Posterior cingulate gyrus (tissue), 11 donors: Measurements from ENCODE around the gene IFNW1.

ENCODE experiments used
- DNase-seq, 10 donors: peaks; one replicate each; pipeline versions ENCODE4 v3.0.0 to v3.0.0-alpha.2; 2020 to 2021; ENCODE audit warnings: mixed read lengths in 3 of 10
- intact Hi-C: fragments of 100-400 bp; cut with DNase I; formaldehyde crosslinking; loops from one replicate; pipeline ENCODE4 v1.15.1; 2023

The IFNW1 gene

DNA sequence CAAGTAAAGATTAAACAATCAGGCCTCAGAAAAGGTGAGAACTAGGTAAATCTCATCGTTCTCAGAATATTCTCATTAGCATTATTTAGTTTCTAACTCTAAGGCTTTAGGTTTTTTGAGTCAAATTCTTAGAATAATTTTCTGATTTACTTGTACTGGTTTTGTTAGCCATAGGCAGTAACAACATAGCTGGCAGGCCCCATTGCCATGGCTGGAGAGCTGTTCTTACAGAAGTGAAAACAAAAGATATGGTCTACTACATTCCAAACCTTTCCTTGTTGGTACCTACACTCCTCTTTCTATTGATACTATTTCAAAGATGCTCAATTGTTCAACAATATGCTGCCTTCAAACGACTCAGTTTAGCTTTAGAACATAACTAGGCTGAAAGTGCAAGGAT is 27.3 kb downstream of the IFNW1 start:
- intact Hi-C loops = loop anchor here (5.0 kb wide), 2 partner anchors 172 to 492 kb away; partner anchors contain the start of gene MLLT3
- no peak for DNase-seq

DNA sequence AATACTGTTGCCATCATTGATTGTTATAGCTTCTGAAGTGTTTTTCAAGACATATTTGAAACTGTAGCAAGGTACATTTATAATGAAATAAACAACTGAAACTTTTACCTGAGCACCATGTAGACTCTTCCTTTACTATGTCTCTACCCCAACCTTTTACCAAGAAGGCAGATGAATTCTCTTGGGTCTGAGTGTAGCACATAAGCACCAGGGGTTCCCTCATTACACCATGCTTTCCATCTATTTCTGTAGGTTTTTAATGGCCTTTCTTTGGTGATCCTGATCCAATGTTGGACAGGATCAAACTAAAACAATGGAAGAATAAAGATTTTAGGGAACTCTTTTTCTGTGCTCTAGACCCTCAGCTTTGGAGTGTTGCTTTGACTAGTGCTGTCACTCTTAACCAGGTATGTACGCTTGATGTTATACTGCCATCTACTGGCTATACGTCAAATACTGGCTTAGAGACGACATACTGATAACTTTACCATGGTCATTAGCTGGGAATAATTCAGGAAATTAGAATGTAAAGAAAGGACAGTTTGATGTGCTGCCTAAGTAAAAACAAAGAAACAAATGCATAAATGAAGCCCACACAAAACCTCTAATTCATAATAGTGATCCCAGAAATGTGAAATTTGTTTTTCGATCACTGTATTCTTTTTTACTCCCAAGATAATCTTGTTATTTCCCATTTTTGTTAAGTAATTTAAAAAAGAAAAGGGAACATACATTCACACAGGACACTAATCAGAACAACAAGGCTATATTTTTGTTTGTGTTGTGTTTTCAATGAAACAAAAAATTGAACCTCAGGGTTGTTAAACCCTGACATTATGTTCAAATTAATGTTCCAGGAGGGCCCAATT is 30.7 kb downstream of the IFNW1 start:
- intact Hi-C loops = loop anchor here (1.0 to 5.0 kb wide), 4 partner anchors 169 to 1186 kb away; partner anchors contain the start of gene MLLT3
- no peak for DNase-seq

DNA sequence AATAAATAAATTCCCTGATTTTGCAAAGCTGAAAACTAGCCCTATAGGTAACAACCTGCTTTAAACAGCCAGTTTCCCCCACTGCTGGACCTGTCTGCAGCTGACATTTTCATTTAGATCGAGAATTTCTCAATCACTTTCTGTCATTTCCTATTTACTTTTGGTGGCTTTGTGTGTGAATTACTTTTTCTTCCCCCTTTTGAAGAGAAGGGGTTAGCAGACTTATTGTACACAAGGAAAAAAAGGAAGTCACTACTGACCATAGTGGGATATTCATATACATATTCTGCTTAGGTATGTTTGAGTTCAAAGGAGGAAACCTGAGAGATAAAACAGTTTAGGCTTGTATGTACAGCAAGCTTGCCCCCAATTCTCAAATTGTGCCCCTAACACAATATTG is 36.8 kb downstream of the IFNW1 start:
- intact Hi-C loops = no loop called here
- DNase-seq = no peak

DNA sequence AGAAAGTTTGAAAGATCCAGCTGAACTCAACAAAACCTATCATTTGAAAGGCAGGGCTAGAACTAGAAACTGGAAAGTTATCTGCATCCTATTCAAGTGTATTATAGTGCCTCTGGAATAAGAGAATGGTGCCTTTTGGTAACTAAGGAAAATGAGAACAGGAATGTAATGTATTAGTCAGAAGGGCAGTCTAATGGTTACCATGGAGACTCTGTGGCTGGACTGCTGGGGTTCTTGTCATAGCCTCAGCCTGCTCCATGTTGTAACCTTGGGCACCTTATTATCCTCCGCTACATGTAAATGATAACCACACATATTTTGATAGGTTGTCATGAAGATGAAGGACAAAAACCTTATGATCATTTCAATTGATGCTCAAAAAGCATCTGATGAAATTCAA is 39.3 kb downstream of the IFNW1 start:
- intact Hi-C loops = no loop called here

DNA sequence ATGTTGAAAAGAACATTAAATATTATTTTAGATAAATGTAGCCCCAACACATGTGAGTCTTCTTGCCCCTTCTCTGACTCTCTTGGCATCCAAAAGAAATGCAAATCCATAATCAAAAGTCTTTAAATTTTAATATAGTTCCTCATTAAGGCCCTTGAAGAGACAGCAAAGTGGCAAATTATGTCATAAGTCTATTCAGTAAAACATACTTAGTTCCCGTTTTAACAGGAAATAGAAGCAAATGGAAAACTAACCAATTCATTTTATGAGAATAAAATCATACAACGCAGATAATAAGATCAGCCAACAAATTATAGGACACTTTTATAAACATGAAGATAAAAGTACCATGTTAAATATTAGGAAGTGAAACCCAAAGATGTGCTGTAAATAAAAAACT is 43.8 kb downstream of the IFNW1 start:
- intact Hi-C loops = no loop called here
- no peak for DNase-seq

More for the DNA sequence above, 39.3 kb downstream of the IFNW1 start:
- DNase-seq = no peak

DNA sequence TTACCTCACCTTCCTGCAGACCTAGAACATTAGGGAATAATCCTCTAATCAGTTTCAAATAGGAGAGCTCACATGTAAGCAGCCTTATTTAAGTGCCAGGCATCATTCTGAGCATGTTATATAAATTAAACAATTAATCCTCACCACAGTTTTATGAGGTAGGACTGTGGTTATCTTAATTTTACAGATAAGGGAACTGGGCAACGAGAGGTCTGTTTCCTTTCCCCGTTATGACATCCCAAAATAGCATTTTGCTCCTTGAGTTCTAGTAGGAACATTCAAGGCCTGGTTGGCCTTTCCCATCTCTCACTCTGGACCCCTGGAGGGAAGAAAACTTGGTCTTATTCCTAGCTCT is 44.8 kb downstream of the IFNW1 start:
- intact Hi-C loops = no loop called here
- DNase-seq = no peak

DNA sequence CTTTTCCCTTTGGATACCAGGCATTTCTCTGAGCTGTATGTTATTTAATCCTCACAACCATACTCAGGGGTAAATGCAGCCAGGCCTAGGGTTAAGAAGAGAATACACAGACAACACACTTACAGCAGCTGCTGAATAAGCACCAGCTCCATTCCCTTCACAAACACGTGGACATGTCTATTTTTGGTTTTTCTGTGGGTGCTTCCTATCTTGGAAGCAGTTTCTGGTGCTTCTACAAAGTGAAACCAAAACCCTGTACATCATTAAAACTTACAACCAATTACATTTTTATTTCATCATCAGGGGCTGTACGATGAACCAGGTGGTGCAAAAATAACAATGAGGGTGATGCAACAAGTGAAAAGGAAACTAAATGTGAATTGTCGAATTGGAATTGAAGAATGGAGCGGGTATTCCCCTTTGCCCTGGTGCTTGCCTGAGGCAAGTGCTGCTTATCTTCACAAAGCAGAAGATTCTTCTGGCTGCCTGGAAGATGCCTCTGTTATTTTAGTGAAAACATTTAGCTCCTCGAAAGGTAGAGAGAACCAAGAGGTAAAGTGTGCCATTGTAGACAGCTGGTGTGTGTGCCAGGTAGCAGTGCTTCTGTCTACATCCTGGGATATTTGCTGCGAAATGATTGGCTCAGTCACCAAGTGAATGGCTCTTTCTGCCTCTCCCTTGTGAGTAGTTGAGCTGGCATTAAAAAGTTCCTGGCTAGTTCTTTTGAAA is 45.3 kb downstream of the IFNW1 start:
- intact Hi-C loops = no loop called here
- no peak for DNase-seq

DNA sequence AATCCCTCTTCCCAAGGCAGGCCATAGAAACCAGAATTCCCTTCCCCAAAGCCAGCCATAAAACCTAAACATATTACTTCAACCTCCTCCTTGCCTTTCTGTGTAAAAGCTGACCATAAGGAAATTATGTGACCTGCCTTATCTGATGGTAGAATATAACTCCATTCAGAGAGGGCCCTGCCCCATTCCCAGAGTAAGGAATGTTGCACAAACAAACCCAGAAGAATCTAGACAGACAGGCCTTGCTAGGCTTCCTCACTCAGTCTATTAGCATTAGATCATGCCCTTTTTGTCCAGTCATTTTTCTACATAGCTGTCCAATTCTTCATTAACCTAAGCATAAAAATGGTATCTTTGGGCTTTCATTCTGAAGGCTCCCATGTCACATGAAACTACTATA is 46.1 kb downstream of the IFNW1 start:
- DNase-seq = no peak
- intact Hi-C loops = no loop called here
